ENCODE data around the gene ACP7.

DNA sequence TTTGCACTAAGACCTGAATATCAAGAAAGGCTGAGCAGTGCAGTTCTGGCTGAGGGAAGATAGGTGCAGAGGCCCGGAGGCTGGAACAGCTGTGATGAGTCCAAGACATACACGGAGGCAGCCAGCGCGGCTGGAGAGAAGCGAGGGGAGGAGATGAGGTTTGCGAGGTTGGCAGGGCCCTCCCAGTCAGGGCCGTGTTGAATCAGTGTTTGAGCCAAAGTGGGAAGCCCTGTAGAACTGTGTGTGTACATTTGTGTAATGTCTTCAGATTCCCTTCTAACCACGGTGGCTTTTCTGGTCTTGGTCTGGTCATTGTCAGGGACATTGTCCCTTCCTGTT, 76.3 kb downstream of the ACP7 start:
- TF ChIP-seq, protein P1, sequence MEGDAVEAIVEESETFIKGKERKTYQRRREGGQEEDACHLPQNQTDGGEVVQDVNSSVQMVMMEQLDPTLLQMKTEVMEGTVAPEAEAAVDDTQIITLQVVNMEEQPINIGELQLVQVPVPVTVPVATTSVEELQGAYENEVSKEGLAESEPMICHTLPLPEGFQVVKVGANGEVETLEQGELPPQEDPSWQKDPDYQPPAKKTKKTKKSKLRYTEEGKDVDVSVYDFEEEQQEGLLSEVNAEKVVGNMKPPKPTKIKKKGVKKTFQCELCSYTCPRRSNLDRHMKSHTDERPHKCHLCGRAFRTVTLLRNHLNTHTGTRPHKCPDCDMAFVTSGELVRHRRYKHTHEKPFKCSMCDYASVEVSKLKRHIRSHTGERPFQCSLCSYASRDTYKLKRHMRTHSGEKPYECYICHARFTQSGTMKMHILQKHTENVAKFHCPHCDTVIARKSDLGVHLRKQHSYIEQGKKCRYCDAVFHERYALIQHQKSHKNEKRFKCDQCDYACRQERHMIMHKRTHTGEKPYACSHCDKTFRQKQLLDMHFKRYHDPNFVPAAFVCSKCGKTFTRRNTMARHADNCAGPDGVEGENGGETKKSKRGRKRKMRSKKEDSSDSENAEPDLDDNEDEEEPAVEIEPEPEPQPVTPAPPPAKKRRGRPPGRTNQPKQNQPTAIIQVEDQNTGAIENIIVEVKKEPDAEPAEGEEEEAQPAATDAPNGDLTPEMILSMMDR (IDR thresholded peaks at IDR 0.05): no peak
- TF ChIP-seq POLR2A (IDR thresholded peaks at IDR 0.05): no peak
